SU-DHL-6 (cell line): ENCODE results near the gene KRT39.

Source experiments
- H2AFZ ChIP-seq: fragments of 200-600 bp; sonication (generic); 2 replicates; pipeline ENCODE4 v1.6.1; 2014; ENCODE audit warnings: low read depth, mild to moderate bottlenecking, moderate library complexity, mixed read lengths, antibody characterized with exemption, low read length; ENCODE audit not compliant: severe bottlenecking
- H3F3A ChIP-seq: fragments of 200-600 bp; shearing (Covaris generic); 2 replicates; pipeline ENCODE4 v1.6.0; 2016; ENCODE audit warnings: antibody characterized with exemption, mild to moderate bottlenecking; ENCODE audit not compliant: insufficient read depth
- H3K27ac ChIP-seq: fragments of 200-600 bp; sonication (generic); 2 replicates; pipeline ENCODE4 v1.5.1; 2016; ENCODE audit warnings: low read depth, mild to moderate bottlenecking, low read length, moderate library complexity, mixed read lengths
- H3K27me3 ChIP-seq: fragments of 200-600 bp; sonication (generic), shearing (Covaris generic); 2 replicates; pipeline ENCODE4 v1.6.0; 2014; ENCODE audit warnings: mild to moderate bottlenecking, low read length
- H3K36me3 ChIP-seq: fragments of 200-600 bp; sonication (generic); 2 replicates; pipeline ENCODE4 v1.6.1; 2014; ENCODE audit warnings: mild to moderate bottlenecking, low read length, mixed read lengths
- H3K4me2 ChIP-seq: fragments of 300-600, 200-600 bp; shearing (Covaris generic), sonication (generic); 2 replicates; pipeline ENCODE4 v1.6.0; 2014; ENCODE audit warnings: low read length, low read depth, mild to moderate bottlenecking; ENCODE audit not compliant: poor library complexity, severe bottlenecking
- H3K4me3 ChIP-seq: fragments of 200-600 bp; sonication (generic); 2 replicates; pipeline ENCODE4 v1.5.1; 2014; ENCODE audit warnings: antibody characterized with exemption, low read length, mild to moderate bottlenecking, mixed read lengths; ENCODE audit not compliant: insufficient read depth, poor library complexity, severe bottlenecking
- H3K79me2 ChIP-seq: fragments of 200-600 bp; sonication (generic); 2 replicates; pipeline ENCODE4 v1.6.1; 2014; ENCODE audit warnings: mild to moderate bottlenecking, low read length, moderate library complexity; ENCODE audit not compliant: insufficient read depth
- H3K9ac ChIP-seq: fragments of 200-600 bp; sonication (generic); 2 replicates; pipeline ENCODE4 v1.7.0; 2014; ENCODE audit warnings: mild to moderate bottlenecking, low read length
- H3K9me2 ChIP-seq: fragments of 200-600 bp; sonication (generic); replicated peaks from 2 replicates; pipeline ENCODE4 v1.6.1; 2014; ENCODE audit warnings: low read length; ENCODE audit not compliant: insufficient read depth
- H3K9me3 ChIP-seq: fragments of 200-600 bp; sonication (generic); 2 replicates; pipeline ENCODE4 v1.6.1; 2014; ENCODE audit warnings: low read length, mixed read lengths; ENCODE audit not compliant: insufficient read depth
- H4K20me1 ChIP-seq: fragments of 200-600 bp; sonication (generic); 2 replicates; pipeline ENCODE4 v1.6.1; 2014; ENCODE audit warnings: low read depth, mild to moderate bottlenecking, antibody characterized with exemption, low read length, moderate library complexity, mixed read lengths
- CTCF ChIP-seq: fragments of 200-600 bp; sonication (generic); IDR thresholded peaks from one replicate; pipeline ENCODE4 v1.5.1; 2017; ENCODE audit warnings: antibody characterized with exemption, mild to moderate bottlenecking, low read length, moderate library complexity; ENCODE audit not compliant: insufficient read depth, poor library complexity, severe bottlenecking
- EZH2phosphoT487 ChIP-seq: fragments of 200-600 bp; sonication (generic), shearing (Covaris generic); conservative IDR thresholded peaks from 2 replicates; pipeline ENCODE4 v1.6.1; 2018; ENCODE audit warnings: mild to moderate bottlenecking, antibody characterized with exemption, low read length, moderate library complexity, mixed read lengths

Gene KRT39

GRCh38 chr17:40975516-40975915 is 8.8 kb upstream of the KRT39 start:
- H3K4me3 ChIP-seq = no peak overlapping the region
- H3K79me2 ChIP-seq = no peaks in the 10 kb centered on the region
- no peak overlapping the region for H3K27ac ChIP-seq
- H3K9me3 ChIP-seq = no peaks in the 10 kb centered on the region
- TF ChIP-seq EZH2phosphoT487 (no peak), CTCF (no peak)
- no peaks in the 10 kb centered on the region for H3K9me2 ChIP-seq
- H3F3A ChIP-seq = no peaks in the 10 kb centered on the region
- H3K9ac ChIP-seq = no peak overlapping the region
- H3K36me3 ChIP-seq = no peaks in the 10 kb centered on the region
- H4K20me1 ChIP-seq = no peaks in the 10 kb centered on the region
- no peak overlapping the region for H2AFZ ChIP-seq
- no peak overlapping the region for H3K4me2 ChIP-seq
- no peaks in the 10 kb centered on the region for H3K27me3 ChIP-seq

GRCh38 chr17:40974366-40974765 is 7.6 kb upstream of the KRT39 start:
- H3K36me3 ChIP-seq = no peaks in the 10 kb centered on the region
- H3K9ac ChIP-seq = no peak overlapping the region
- H3F3A ChIP-seq = no peaks in the 10 kb centered on the region
- H3K79me2 ChIP-seq = no peaks in the 10 kb centered on the region
- no peaks in the 10 kb centered on the region for H3K27me3 ChIP-seq
- H3K4me2 ChIP-seq = no peak overlapping the region
- no peak overlapping the region for H3K4me3 ChIP-seq
- no peaks in the 10 kb centered on the region for H3K9me2 ChIP-seq
- no peak for TF ChIP-seq EZH2phosphoT487
- no peak for TF ChIP-seq CTCF
- H4K20me1 ChIP-seq = no peaks in the 10 kb centered on the region
- H2AFZ ChIP-seq = no peak overlapping the region
- H3K27ac ChIP-seq = no peak overlapping the region
- H3K9me3 ChIP-seq = no peaks in the 10 kb centered on the region

- Histone ChIP-seq H2AFZ (no peak overlapping the region), H3K27me3 (no peaks in the 10 kb centered on the region), H3K79me2 (no peaks in the 10 kb centered on the region), H3K9me3 (no peaks in the 10 kb centered on the region), H3K27ac (no peak overlapping the region), H3K4me3 (no peak overlapping the region), H3K9me2 (no peaks in the 10 kb centered on the region), H3F3A (no peaks in the 10 kb centered on the region), H3K4me2 (no peak overlapping the region), H4K20me1 (no peaks in the 10 kb centered on the region), H3K36me3 (no peaks in the 10 kb centered on the region), H3K9ac (no peak overlapping the region)
- TF ChIP-seq EZH2phosphoT487 (no peak), CTCF (no peak)
Observed at GRCh38 chr17:40967582-40967981, 834 bp upstream of the KRT39 start.
